Endothelial cell of umbilical vein (primary cell): ENCODE data around the gene TBC1D10A.

Source experiments
- CTCF ChIP-seq, 2 donors: IDR thresholded peaks; 1 replicate in 1 of 2; 2 replicates in 1 of 2; pipeline ENCODE4 v1.5.1; 2011; ENCODE audit warnings: low read length in 2 of 2, mild to moderate bottlenecking in 2 of 2, moderate library complexity in 2 of 2, control low read depth in 1 of 2, inconsistent platforms in 1 of 2, low read depth in 1 of 2; ENCODE audit not compliant: insufficient read depth in 1 of 2; ENCODE audit errors: extremely low read depth in 1 of 2
- EZH2 ChIP-seq: IDR thresholded peaks from 2 replicates; pipeline ENCODE4 v1.6.1; 2012; ENCODE audit warnings: borderline replicate concordance, low read depth, mild to moderate bottlenecking, moderate library complexity, low read length, inconsistent platforms; ENCODE audit not compliant: severe bottlenecking
- FOS ChIP-seq: IDR thresholded peaks from 2 replicates; pipeline ENCODE4 v1.6.1; 2011; ENCODE audit warnings: mild to moderate bottlenecking, low read length, moderate library complexity, borderline replicate concordance; ENCODE audit not compliant: insufficient read depth
- GATA2 ChIP-seq: IDR thresholded peaks from 2 replicates; pipeline ENCODE4 v1.7.0; 2011; ENCODE audit warnings: low read depth, mild to moderate bottlenecking, moderate library complexity, mixed read lengths, low read length; ENCODE audit not compliant: insufficient read length, insufficient read depth
- JUN ChIP-seq: IDR thresholded peaks from 2 replicates; pipeline ENCODE4 v1.6.1; 2011; ENCODE audit warnings: borderline replicate concordance, low read depth; ENCODE audit not compliant: insufficient read length, insufficient read depth
- MYC ChIP-seq: IDR thresholded peaks from one replicate; pipeline ENCODE4 v1.6.1; 2011; ENCODE audit warnings: mild to moderate bottlenecking, low read depth, low read length
- POLR2A ChIP-seq: IDR thresholded peaks from 2 replicates; pipeline ENCODE4 v1.6.1; 2012; ENCODE audit warnings: low read depth, mild to moderate bottlenecking, control low read depth, low read length
- POLR2AphosphoS5 ChIP-seq: IDR thresholded peaks from 2 replicates; pipeline ENCODE4 v1.6.1; 2012; ENCODE audit warnings: low read depth, mild to moderate bottlenecking, control low read depth, low read length, moderate library complexity; ENCODE audit not compliant: insufficient read depth
- TF ChIP-seq, protein P1 (sequence below): IDR thresholded peaks from 2 replicates; pipeline ENCODE4 v1.6.1; 2011; ENCODE audit not compliant: insufficient read depth, insufficient read length

DNA sequence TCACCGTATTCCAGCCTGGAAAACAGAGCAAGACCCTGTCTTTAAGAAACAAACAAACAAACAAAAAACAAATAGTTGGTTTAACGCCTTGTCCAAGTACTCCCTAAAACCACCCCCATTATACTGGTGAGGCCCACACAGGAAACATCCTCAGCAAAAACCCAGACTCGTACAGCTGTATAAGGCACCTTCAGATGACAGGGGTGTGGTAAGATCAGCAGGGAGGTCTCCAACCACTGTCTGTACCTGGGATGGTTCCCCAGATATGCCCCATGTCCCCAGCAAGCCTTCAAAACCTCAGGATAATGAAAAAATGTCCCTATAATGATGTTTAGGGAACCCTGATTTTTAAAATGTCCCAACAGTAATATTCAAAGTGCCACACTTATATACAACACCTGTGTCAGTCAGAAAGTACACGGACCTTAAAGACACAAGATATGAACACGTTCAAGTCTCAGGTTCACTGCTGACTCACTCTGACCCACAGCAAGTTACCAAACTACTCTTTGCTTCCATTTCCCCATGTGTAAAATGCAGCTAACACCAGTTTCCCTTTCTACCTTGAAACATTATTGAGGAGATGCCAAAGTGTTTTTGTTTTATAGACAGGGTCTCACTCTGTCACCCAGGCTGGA, 20.6 kb upstream of the TBC1D10A start:
- TF ChIP-seq CTCF (IDR thresholded peaks at IDR 0.05; ENCODE audit: extremely low read depth in 1 of 2, insufficient read depth in 1 of 2, low read depth in 1 of 2, low read length in 2 of 2) (no peak), POLR2A (no peak), MYC (no peak), POLR2AphosphoS5 (no peak), EZH2 (no peak), FOS (no peak), GATA2 (no peak), JUN (no peak)
- TF ChIP-seq, protein P1, sequence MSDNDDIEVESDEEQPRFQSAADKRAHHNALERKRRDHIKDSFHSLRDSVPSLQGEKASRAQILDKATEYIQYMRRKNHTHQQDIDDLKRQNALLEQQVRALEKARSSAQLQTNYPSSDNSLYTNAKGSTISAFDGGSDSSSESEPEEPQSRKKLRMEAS: no peak
